ENCODE data around the gene TNS4. TPM values are rescaled to one million over a fixed set of nuclear protein-coding genes. Genes with fewer than 3 reads are reported as not detected.

The TNS4 gene
- total and polyA plus RNA-seq, 4 donors: 0.29 TPM; not detected in 3

DNA sequence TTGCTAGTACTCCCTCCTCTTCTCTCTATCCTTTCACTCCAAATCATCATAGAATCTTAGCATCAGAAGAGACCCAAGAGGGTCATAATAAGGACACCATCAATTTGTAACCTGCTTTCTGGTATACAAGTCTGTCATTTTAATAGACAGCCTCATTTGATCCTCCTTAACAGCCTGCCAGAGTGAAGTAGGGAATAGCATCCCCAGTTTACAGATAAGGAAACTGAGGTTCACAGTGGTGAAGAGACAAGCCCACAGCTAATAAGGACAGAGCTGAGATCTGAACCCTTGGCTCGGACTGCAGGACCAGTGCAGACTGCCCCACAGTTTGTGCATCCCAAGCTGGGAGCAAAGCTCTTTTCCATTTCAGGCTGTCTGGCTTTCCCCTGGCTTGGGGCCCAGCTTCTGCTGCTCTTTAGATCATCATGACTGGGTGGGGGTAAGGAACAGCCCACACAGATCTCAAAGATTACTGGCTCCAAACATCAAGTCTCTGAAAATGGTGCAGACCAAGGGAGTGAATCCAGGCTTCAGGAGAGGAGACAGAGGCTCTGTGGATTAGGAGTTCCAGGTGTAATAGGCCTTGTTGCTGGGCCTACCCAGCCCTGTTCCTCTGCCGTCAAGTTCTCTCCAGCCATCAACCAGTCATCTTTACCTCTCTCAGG, 68.4 kb downstream of the TNS4 start:
- peak overlapping the region; percentile 36 for H3K27ac ChIP-seq (ENCODE audit: low read depth, low read length)
- no peaks in the 10 kb centered on the region for H3K9me3 ChIP-seq (ENCODE audit: control insufficient read depth, insufficient read depth, low read length)
- H3K36me3 ChIP-seq (ENCODE audit: control insufficient read depth, insufficient read depth, low read length): no peaks in the 10 kb centered on the region
- DNase-seq (ENCODE audit: low read depth in 4 of 6, low spot score in 6 of 6): peak in 2 of 6 donors; percentile 33 to 77
- H3K4me3 ChIP-seq (ENCODE audit: low read depth, low read length): no peak overlapping the region
- 48% methylated on average over 2 of the region's 2 CpGs for WGBS (ENCODE audit: insufficient coverage)
- no peaks in the 10 kb centered on the region for H3K27me3 ChIP-seq (ENCODE audit: control insufficient read depth, insufficient read depth, low read length)
- peaks cover 24% of the 10 kb centered on the region for H3K4me1 ChIP-seq (ENCODE audit: control insufficient read depth, insufficient read depth, low read length)

GRCh38 chr17:40431231-40431602, 70.2 kb downstream of the TNS4 start:
- Histone ChIP-seq H3K27me3 (ENCODE audit: control insufficient read depth, insufficient read depth, low read length) (no peaks in the 10 kb centered on the region), H3K36me3 (ENCODE audit: control insufficient read depth, insufficient read depth, low read length) (no peaks in the 10 kb centered on the region), H3K27ac (ENCODE audit: low read depth, low read length) (no peak overlapping the region), H3K9me3 (ENCODE audit: control insufficient read depth, insufficient read depth, low read length) (no peaks in the 10 kb centered on the region), H3K4me1 (ENCODE audit: control insufficient read depth, insufficient read depth, low read length) (peaks cover 10% of the 10 kb centered on the region), H3K4me3 (ENCODE audit: low read depth, low read length) (no peak overlapping the region)
- DNase-seq (ENCODE audit: low read depth in 4 of 6, low spot score in 6 of 6): no peak
- 47% methylated on average over 1 of the region's 3 CpGs for WGBS (ENCODE audit: insufficient coverage)

- Histone ChIP-seq H3K27me3 (ENCODE audit: control insufficient read depth, insufficient read depth, low read length) (no peaks in the 10 kb centered on the region), H3K4me1 (ENCODE audit: control insufficient read depth, insufficient read depth, low read length) (peaks cover 9% of the 10 kb centered on the region), H3K4me3 (ENCODE audit: low read depth, low read length) (no peak overlapping the region), H3K36me3 (ENCODE audit: control insufficient read depth, insufficient read depth, low read length) (no peaks in the 10 kb centered on the region), H3K9me3 (ENCODE audit: control insufficient read depth, insufficient read depth, low read length) (no peaks in the 10 kb centered on the region), H3K27ac (ENCODE audit: low read depth, low read length) (no peak overlapping the region)
- 79% methylated on average over 2 of the region's 10 CpGs for WGBS (ENCODE audit: insufficient coverage)
- no peak for DNase-seq (ENCODE audit: low read depth in 4 of 6, low spot score in 6 of 6)
Measured at GRCh38 chr17:40430272-40431230, 70.9 kb downstream of the TNS4 start.

DNA sequence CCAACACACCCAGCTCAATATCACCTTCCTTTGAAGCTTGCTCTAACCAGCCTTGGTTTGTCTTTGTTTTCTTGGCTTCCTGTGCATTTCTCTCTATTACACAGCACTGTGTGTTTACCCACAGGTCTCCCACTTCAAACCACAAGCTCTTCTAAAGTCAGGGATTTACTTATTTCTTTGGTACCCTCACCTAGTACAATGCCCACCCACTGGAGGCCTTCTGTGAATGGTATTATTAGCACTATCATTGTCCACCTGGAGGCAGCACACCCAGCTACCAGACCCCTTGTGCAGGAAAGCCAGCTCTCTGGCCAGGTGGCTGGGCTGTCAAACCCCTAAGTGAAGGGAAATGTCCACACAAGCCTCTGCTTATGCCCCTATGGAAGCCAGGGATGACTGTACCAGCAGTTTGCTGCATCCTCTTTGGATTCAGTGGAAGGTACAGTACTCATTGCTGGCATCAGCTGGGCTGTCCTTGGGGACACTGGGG, 74.4 kb downstream of the TNS4 start:
- no peaks in the 10 kb centered on the region for H3K4me1 ChIP-seq (ENCODE audit: control insufficient read depth, insufficient read depth, low read length)
- H3K9me3 ChIP-seq (ENCODE audit: control insufficient read depth, insufficient read depth, low read length): no peaks in the 10 kb centered on the region
- no peak for DNase-seq (ENCODE audit: low read depth in 4 of 6, low spot score in 6 of 6)
- H3K27me3 ChIP-seq (ENCODE audit: control insufficient read depth, insufficient read depth, low read length): no peaks in the 10 kb centered on the region
- H3K36me3 ChIP-seq (ENCODE audit: control insufficient read depth, insufficient read depth, low read length): no peaks in the 10 kb centered on the region
- no peak overlapping the region for H3K4me3 ChIP-seq (ENCODE audit: low read depth, low read length)
- no peak overlapping the region for H3K27ac ChIP-seq (ENCODE audit: low read depth, low read length)

Other genes starting within 250 kb of the TNS4 start
- gene CDC6, start 213.7 kb downstream of the TNS4 start, total RNA-seq: 10 to 100 TPM in 1 of 2 donors, 1 to 10 TPM in 1; 6.7 to 10.3 TPM
- 10 to 100 TPM; 11.7 to 12.9 TPM for gene CDC6, start 213.7 kb downstream of the TNS4 start, polyA plus RNA-seq (ENCODE audit: insufficient read length in 2 of 2)
- gene RARA, start 192.4 kb downstream of the TNS4 start, total RNA-seq: 10 to 100 TPM; 10.2 to 22.7 TPM
- 10 to 100 TPM; 51.1 to 54.5 TPM for gene RARA, start 192.4 kb downstream of the TNS4 start, polyA plus RNA-seq (ENCODE audit: insufficient read length in 2 of 2)
- gene GJD3, start 136.9 kb downstream of the TNS4 start, total RNA-seq: under 1 TPM; 0.40 to 0.61 TPM
- gene GJD3, start 136.9 kb downstream of the TNS4 start, polyA plus RNA-seq (ENCODE audit: insufficient read length in 2 of 2): under 1 TPM in 1 of 2 donors, not detected in 1; 0.36 TPM
- gene TOP2A, start 83.7 kb downstream of the TNS4 start, total RNA-seq: 10 to 100 TPM; 60.8 to 68.3 TPM
- gene TOP2A, start 83.7 kb downstream of the TNS4 start, polyA plus RNA-seq (ENCODE audit: insufficient read length in 2 of 2): 10 to 100 TPM; 73.4 to 79.4 TPM
- gene IGFBP4, start 58.2 kb downstream of the TNS4 start, total RNA-seq: 100 to 1,000 TPM in 1 of 2 donors, 10 to 100 TPM in 1; 53.1 to 110 TPM
- 10 to 100 TPM; 67.8 to 98.3 TPM for gene IGFBP4, start 58.2 kb downstream of the TNS4 start, polyA plus RNA-seq (ENCODE audit: insufficient read length in 2 of 2)
- under 1 TPM; 0.11 to 0.20 TPM for gene CCR7, start 63.8 kb upstream of the TNS4 start, total RNA-seq
- gene CCR7, start 63.8 kb upstream of the TNS4 start, polyA plus RNA-seq (ENCODE audit: insufficient read length in 2 of 2): under 1 TPM; 0.17 to 0.33 TPM
- gene SMARCE1, start 146.2 kb upstream of the TNS4 start, total RNA-seq: 100 to 1,000 TPM in 1 of 2 donors, 10 to 100 TPM in 1; 77.1 to 133 TPM
- gene SMARCE1, start 146.2 kb upstream of the TNS4 start, polyA plus RNA-seq (ENCODE audit: insufficient read length in 2 of 2): 100 to 1,000 TPM; 114 to 128 TPM
- 10 to 100 TPM in 1 of 2 donors, 1 to 10 TPM in 1; 5.0 to 31.1 TPM for gene KRT222, start 163.6 kb upstream of the TNS4 start, total RNA-seq
- 10 to 100 TPM; 13.7 to 22.0 TPM for gene KRT222, start 163.6 kb upstream of the TNS4 start, polyA plus RNA-seq (ENCODE audit: insufficient read length in 2 of 2)
- gene KRT24, start 202.1 kb upstream of the TNS4 start, total RNA-seq: not detected
- not detected for gene KRT24, start 202.1 kb upstream of the TNS4 start, polyA plus RNA-seq (ENCODE audit: insufficient read length in 2 of 2)